ENCODE measurements around the gene CCDC92. TPM values are rescaled to one million over a fixed set of nuclear protein-coding genes. Genes with fewer than 3 reads are reported as not detected.

The CCDC92 gene
- total and polyA plus RNA-seq, 2 donors (not counting 1 experiment from before 2014, with no cell fraction given), result 26.6 to 36.2 TPM

- H3K27me3 Mint-ChIP-seq, result no peaks in the 10 kb centered on the region
- peaks cover 13 to 14% of the 10 kb centered on the region in 2 donors for H3K4me1 ChIP-seq (ENCODE audit: control insufficient read depth in 2 of 2, insufficient read depth in 2 of 2, low read length in 2 of 2)
- peaks cover 38% of the 10 kb centered on the region for H4K20me1 ChIP-seq (ENCODE audit: control insufficient read depth, insufficient read depth, low read length, poor library complexity, severe bottlenecking)
- peak; percentile 70 for DNase-seq
- intact Hi-C loops (cut with micrococcal nuclease), result loop anchor here (5.0 kb wide), 1 partner anchor 182 kb away; no protein-coding TSS in a partner anchor
- H3K36me3 ChIP-seq (replicated peaks in 1 of 2; ENCODE audit: control extremely low read depth in 1 of 2, control insufficient read depth in 1 of 2, extremely low read depth in 1 of 2, insufficient read depth in 2 of 2, low read length in 1 of 2), result peaks cover 0 to 12% of the 10 kb centered on the region in 2 experiments
- POLR2A ChIA-PET, result no interaction called here
- H3K9ac ChIP-seq (ENCODE audit: low read length), result no peak overlapping the region
- no peaks in the 10 kb centered on the region for H3K27me3 ChIP-seq (replicated peaks in 1 of 4; ENCODE audit: control extremely low read depth in 1 of 4, control insufficient read depth in 3 of 4, insufficient read depth in 4 of 4, low read length in 3 of 4)
- WGBS (ENCODE audit: insufficient coverage), result 72% methylated on average over 6 of the region's 7 CpGs
- H3K4me1 Mint-ChIP-seq, result peaks cover 22% of the 10 kb centered on the region
- no peaks in the 10 kb centered on the region for H3K9me3 Mint-ChIP-seq (ENCODE audit: insufficient read depth)
- H3K4me3 ChIP-seq (ENCODE audit: control extremely low read depth in 1 of 5, extremely low read depth in 1 of 5, insufficient read depth in 1 of 5, low read depth in 2 of 5, low read length in 4 of 5), result no peak overlapping the region
- CTCF ChIA-PET, result interaction anchor here (0.6 to 7.0 kb wide), 15 partner anchors 10 to 394 kb away, joined by 3 to 72 read pairs (median 3); no protein-coding TSS in a partner anchor
- no peak overlapping the region for H3K27ac Mint-ChIP-seq
- no peak overlapping the region for H3K4me3 Mint-ChIP-seq
- H3K79me2 ChIP-seq (ENCODE audit: control insufficient read depth, insufficient read depth, low read length), result peaks cover 40% of the 10 kb centered on the region
- no peak overlapping the region for H3K4me2 ChIP-seq (replicated peaks; ENCODE audit: low read depth, low read length, poor library complexity, severe bottlenecking)
- peak; percentile 72 for TF ChIP-seq CTCF (IDR thresholded peaks at IDR 0.05)
- no peak for TF ChIP-seq EZH2 (IDR thresholded peaks at IDR 0.05; ENCODE audit: borderline replicate concordance, insufficient read depth, low read depth, low read length, poor library complexity, severe bottlenecking)
- H3K27ac ChIP-seq (ENCODE audit: low read length in 2 of 2), result no peak overlapping the region
- no peaks in the 10 kb centered on the region for H3K9me3 ChIP-seq (ENCODE audit: control extremely low read depth in 1 of 3, control insufficient read depth in 2 of 3, insufficient read depth in 1 of 3, low read length in 2 of 3)
- ATAC-seq (ENCODE audit: low read depth), result peak; percentile 71
- H2AFZ ChIP-seq (ENCODE audit: insufficient read depth, low read depth, low read length, poor library complexity, severe bottlenecking), result no peak overlapping the region
These were observed 11.3 kb upstream of the CCDC92 start for GRCh38 chr12:123983822-123984485.

- Histone ChIP-seq H3K9me3 (ENCODE audit: control extremely low read depth in 1 of 3, control insufficient read depth in 2 of 3, insufficient read depth in 1 of 3, low read length in 2 of 3) (no peaks in the 10 kb centered on the region), H3K4me2 (replicated peaks; ENCODE audit: low read depth, low read length, poor library complexity, severe bottlenecking) (no peak overlapping the region), H3K4me1 (ENCODE audit: control insufficient read depth in 2 of 2, insufficient read depth in 2 of 2, low read length in 2 of 2) (peaks cover 13% of the 10 kb centered on the region in 2 donors), H3K9ac (ENCODE audit: low read length) (no peak overlapping the region), H3K79me2 (ENCODE audit: control insufficient read depth, insufficient read depth, low read length) (peaks cover 40% of the 10 kb centered on the region), H3K27ac (ENCODE audit: low read length in 2 of 2) (no peak overlapping the region), H3K4me3 (ENCODE audit: control extremely low read depth in 1 of 5, extremely low read depth in 1 of 5, insufficient read depth in 1 of 5, low read depth in 2 of 5, low read length in 4 of 5) (no peak overlapping the region), H4K20me1 (ENCODE audit: control insufficient read depth, insufficient read depth, low read length, poor library complexity, severe bottlenecking) (peaks cover 38% of the 10 kb centered on the region), H3K27me3 (replicated peaks in 1 of 4; ENCODE audit: control extremely low read depth in 1 of 4, control insufficient read depth in 3 of 4, insufficient read depth in 4 of 4, low read length in 3 of 4) (no peaks in the 10 kb centered on the region), H2AFZ (ENCODE audit: insufficient read depth, low read depth, low read length, poor library complexity, severe bottlenecking) (no peak overlapping the region), H3K36me3 (replicated peaks in 1 of 2; ENCODE audit: control extremely low read depth in 1 of 2, control insufficient read depth in 1 of 2, extremely low read depth in 1 of 2, insufficient read depth in 2 of 2, low read length in 1 of 2) (no peaks in the 10 kb centered on the region)
- Mint-ChIP-seq H3K27me3 (no peaks in the 10 kb centered on the region), H3K27ac (no peak overlapping the region), H3K9me3 (ENCODE audit: insufficient read depth) (no peaks in the 10 kb centered on the region), H3K4me3 (no peak overlapping the region), H3K4me1 (peaks cover 20% of the 10 kb centered on the region)
- DNase-seq (no peak), ATAC-seq (ENCODE audit: low read depth) (no peak)
- ChIA-PET CTCF (interaction anchor here (1.3 to 7.0 kb wide), 3 partner anchors 11 to 78 kb away, joined by 4 to 72 read pairs (median 16); no protein-coding TSS in a partner anchor), POLR2A (no interaction called here)
- intact Hi-C loops (cut with micrococcal nuclease), result loop anchor here (5.0 kb wide), 1 partner anchor 180 kb away; no protein-coding TSS in a partner anchor
- WGBS (ENCODE audit: insufficient coverage), result 94% methylated on average over 7 of the region's 7 CpGs
- TF ChIP-seq CTCF (IDR thresholded peaks at IDR 0.05) (no peak), EZH2 (IDR thresholded peaks at IDR 0.05; ENCODE audit: borderline replicate concordance, insufficient read depth, low read depth, low read length, poor library complexity, severe bottlenecking) (no peak)
These were observed 9.6 kb upstream of the CCDC92 start for GRCh38 chr12:123982269-123982668.
